Astrocyte of the cerebellum (primary cell): ENCODE data around the gene PVR.
"Not testable (repeated sequence)": the region's sequence is repeated elsewhere in the genome, so short reads cannot be mapped to it uniquely, and the experiment has no call there.

ENCODE experiments used
- DNase-seq: peaks from one replicate; pipeline ENCODE4 v3.0.0-alpha.2; 2011; ENCODE audit warnings: low read depth
- H3K4me3 ChIP-seq: 2 replicates; pipeline ENCODE4 v1.5.1; 2011; ENCODE audit warnings: mild to moderate bottlenecking, low read depth, low read length, moderate library complexity
- CTCF ChIP-seq: IDR thresholded peaks from 2 replicates; pipeline ENCODE4 v1.5.1; 2012; ENCODE audit warnings: low read length, low read depth, moderate library complexity, mild to moderate bottlenecking; ENCODE audit errors: missing control alignments
- in situ Hi-C: cut with HindIII; loops from 2 replicates; pipeline ENCODE4 v1.10.0; 2017; ENCODE audit warnings: low sequenced_read_pairs

The PVR gene

GRCh38 chr19:44661904-44662303 is 18.2 kb downstream of the PVR start:
- in situ Hi-C loops, result no loop called here
- no peak for TF ChIP-seq CTCF
- no peak for DNase-seq
- H3K4me3 ChIP-seq, result no peak overlapping the region

- no peak overlapping the region for H3K4me3 ChIP-seq
- TF ChIP-seq CTCF, result no peak
- in situ Hi-C loops, result no loop called here
- DNase-seq, result no peak
Observed at GRCh38 chr19:44662691-44663385, 19.1 kb downstream of the PVR start.

- DNase-seq, result no peak
- no peak for TF ChIP-seq CTCF
- in situ Hi-C loops, result no loop called here
- H3K4me3 ChIP-seq, result no peak overlapping the region
Observed at GRCh38 chr19:44663996-44664395, 20.3 kb downstream of the PVR start.

- TF ChIP-seq CTCF, result no peak
- no peak for DNase-seq
- in situ Hi-C loops, result no loop called here
- H3K4me3 ChIP-seq, result no peak overlapping the region
Observed at GRCh38 chr19:44664976-44665375, 21.3 kb downstream of the PVR start.

- no peak for TF ChIP-seq CTCF
Observed at GRCh38 chr19:44666852-44667556, 23.3 kb downstream of the PVR start.

GRCh38 chr19:44668985-44669764 is 25.5 kb downstream of the PVR start:
- DNase-seq, result no peak
- no peak overlapping the region for H3K4me3 ChIP-seq
- in situ Hi-C loops, result no loop called here
- TF ChIP-seq CTCF, result no peak

More at GRCh38 chr19:44666852-44667556, 23.3 kb downstream of the PVR start:
- H3K4me3 ChIP-seq, result no peak overlapping the region
- in situ Hi-C loops, result no loop called here
- DNase-seq, result no peak

- in situ Hi-C loops, DNase-seq, H3K4me3 ChIP-seq: not testable (repeated sequence)
Observed at GRCh38 chr19:44670027-44670426, 26.3 kb downstream of the PVR start.
